Muscle of leg (tissue), 11 donors: Measurements from ENCODE around the gene XCL2. TPM values are rescaled to one million over a fixed set of nuclear protein-coding genes. Genes with fewer than 3 reads are reported as not detected.
"Not testable (repeated sequence)": the region's sequence is repeated elsewhere in the genome, so short reads cannot be mapped to it uniquely, and the experiment has no call there.

Experiments
- DNase-seq: peaks from one replicate; pipeline ENCODE4 v3.0.0; 2013
- H3K27ac ChIP-seq: one replicate; pipeline ENCODE4 v1.5.1; 2013; ENCODE audit warnings: mild to moderate bottlenecking, low read length, control low read depth
- H3K27me3 ChIP-seq: one replicate; pipeline ENCODE4 v1.6.1; 2013; ENCODE audit warnings: low read length; ENCODE audit not compliant: control insufficient read depth, insufficient read depth
- H3K36me3 ChIP-seq: one replicate; pipeline ENCODE4 v1.6.1; 2013; ENCODE audit warnings: low read length; ENCODE audit not compliant: control insufficient read depth, insufficient read depth
- H3K4me1 ChIP-seq: one replicate; pipeline ENCODE4 v1.6.1; 2013; ENCODE audit warnings: low read length; ENCODE audit not compliant: control insufficient read depth, insufficient read depth
- H3K4me3 ChIP-seq: one replicate; pipeline ENCODE4 v1.5.1; 2013; ENCODE audit warnings: low read length, control low read depth
- H3K9me3 ChIP-seq: replicated peaks from 2 replicates; pipeline ENCODE4 v1.6.1; 2013; ENCODE audit warnings: low read depth, low read length; ENCODE audit not compliant: control insufficient read depth
- WGBS: methylation state at CpG from one replicate; pipeline ENCODE4 v1.1.5; 2013; ENCODE audit warnings: missing lambda C conversion rate; ENCODE audit not compliant: insufficient coverage; 5-methylcytosine and 5-hydroxymethylcytosine counted together
- polyA plus RNA-seq, 8 donors: library from polyadenylated mRNA; unstranded; fragments of 120-200 nt; gene quantifications; one replicate each; pipeline versions ENCODE4 v1.2.1 to v1.2.3, GENCODE V29; 2013; ENCODE audit warnings: inconsistent platforms in 1 of 8, low replicate concordance in 1 of 8; ENCODE audit not compliant: insufficient read length in 8 of 8, insufficient read depth in 1 of 8
- total RNA-seq: library from RNA; stranded (reverse); fragments of 120-200 nt; gene quantifications from one replicate; pipeline ENCODE4 v1.2.4, GENCODE V29; 2013

The XCL2 gene
- total and polyA plus RNA-seq, 9 donors: 0.26 to 0.69 (median 0.35) TPM; not detected in 4

DNA sequence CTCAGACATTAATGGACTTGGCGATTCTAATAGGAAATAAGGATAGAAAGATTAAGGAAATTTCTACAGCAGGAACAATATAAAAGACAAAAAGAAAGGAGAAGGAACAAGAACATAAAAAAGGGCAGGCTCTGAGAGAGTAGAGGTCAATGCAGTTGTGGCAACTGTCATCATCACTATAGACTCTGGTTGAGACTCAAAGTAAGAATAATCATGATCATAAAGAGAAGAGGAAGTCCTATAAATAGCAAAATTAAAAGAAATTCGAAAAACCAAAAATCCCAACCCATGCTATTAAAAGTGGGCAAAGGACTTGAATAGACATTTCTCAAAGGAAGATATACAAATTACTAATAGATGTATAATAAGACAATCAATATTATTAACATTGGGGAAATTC lies 18.2 kb upstream of the XCL2 start:
- DNase-seq: no peak
- Histone ChIP-seq H3K9me3 (no peaks in the 10 kb centered on the region), H3K4me1 (no peaks in the 10 kb centered on the region), H3K27me3 (no peaks in the 10 kb centered on the region), H3K4me3 (no peak overlapping the region), H3K36me3 (no peaks in the 10 kb centered on the region), H3K27ac (no peak overlapping the region)
- WGBS: no CpG with 5 or more reads among the region's 2 CpGs

DNA sequence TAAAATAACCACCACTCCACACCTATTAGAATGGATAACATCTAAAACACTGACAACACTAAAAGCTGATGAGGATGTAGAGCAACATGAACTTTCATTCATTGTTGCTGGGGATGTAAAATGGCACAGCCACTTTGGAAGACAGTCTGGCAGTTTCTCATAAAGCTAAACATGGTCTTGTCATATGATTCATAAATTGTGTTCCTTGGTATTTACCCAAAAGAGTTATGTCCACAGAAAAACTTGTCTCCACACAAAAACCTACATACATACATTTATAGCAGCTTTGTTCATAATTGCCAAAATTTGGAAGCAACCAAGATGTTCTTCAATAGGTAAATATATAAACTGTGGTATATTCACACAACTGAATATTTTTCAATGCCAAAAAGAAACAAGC lies 16.6 kb upstream of the XCL2 start:
- Histone ChIP-seq H3K9me3 (no peaks in the 10 kb centered on the region), H3K27ac (no peak overlapping the region), H3K4me3 (no peak overlapping the region), H3K27me3 (no peaks in the 10 kb centered on the region), H3K4me1 (no peaks in the 10 kb centered on the region), H3K36me3 (no peaks in the 10 kb centered on the region)
- DNase-seq: no peak

DNA sequence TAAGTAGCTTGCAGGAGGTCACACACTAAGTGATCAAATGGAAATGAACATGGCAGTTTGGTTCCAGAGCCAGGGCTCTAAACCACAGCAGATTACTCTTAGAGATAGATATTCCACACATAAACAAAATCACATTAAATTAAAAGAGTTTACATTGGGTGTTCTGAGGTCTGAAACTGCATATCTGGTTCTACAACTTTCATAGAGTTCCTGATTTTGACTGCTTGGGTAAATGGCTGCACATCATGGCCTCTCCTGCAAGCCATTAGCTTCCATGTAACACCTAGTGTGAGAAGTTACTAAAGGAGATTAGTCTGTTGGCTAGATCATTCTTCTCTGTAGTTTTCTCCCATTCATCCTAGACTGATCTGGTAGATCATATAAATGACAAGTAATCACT lies 12.8 kb upstream of the XCL2 start:
- H3K4me3 ChIP-seq: no peak overlapping the region
- H3K9me3 ChIP-seq: no peaks in the 10 kb centered on the region
- DNase-seq: no peak
- H3K27ac ChIP-seq: no peak overlapping the region
- H3K36me3 ChIP-seq: no peaks in the 10 kb centered on the region
- no peaks in the 10 kb centered on the region for H3K27me3 ChIP-seq
- H3K4me1 ChIP-seq: no peaks in the 10 kb centered on the region

- Histone ChIP-seq H3K36me3 (no peaks in the 10 kb centered on the region), H3K4me3 (no peak overlapping the region), H3K9me3 (no peaks in the 10 kb centered on the region), H3K27ac (no peak overlapping the region), H3K27me3 (no peaks in the 10 kb centered on the region), H3K4me1 (no peaks in the 10 kb centered on the region)
- WGBS: 50% methylated on average over 1 of the region's 3 CpGs
- no peak for DNase-seq
Measured at GRCh38 chr1:168555508-168556046, 11.8 kb upstream of the XCL2 start.

- H3K9me3 ChIP-seq: no peaks in the 10 kb centered on the region
- no peak overlapping the region for H3K27ac ChIP-seq
- no peaks in the 10 kb centered on the region for H3K36me3 ChIP-seq
- 77% methylated on average over 3 of the region's 5 CpGs for whole genome bisulfite sequencing
- H3K27me3 ChIP-seq: no peaks in the 10 kb centered on the region
- no peak for DNase-seq
- H3K4me3 ChIP-seq: no peak overlapping the region
- H3K4me1 ChIP-seq: no peaks in the 10 kb centered on the region
Measured at GRCh38 chr1:168554603-168555483, 11.0 kb upstream of the XCL2 start.

- Histone ChIP-seq H3K36me3 (no peaks in the 10 kb centered on the region), H3K27me3 (no peaks in the 10 kb centered on the region), H3K4me3 (no peak overlapping the region), H3K4me1 (no peaks in the 10 kb centered on the region), H3K9me3 (no peaks in the 10 kb centered on the region), H3K27ac (no peak overlapping the region)
- WGBS: 61% methylated on average over 2 of the region's 5 CpGs
- DNase-seq: no peak
Measured at GRCh38 chr1:168553680-168554553, 10.1 kb upstream of the XCL2 start.

DNA sequence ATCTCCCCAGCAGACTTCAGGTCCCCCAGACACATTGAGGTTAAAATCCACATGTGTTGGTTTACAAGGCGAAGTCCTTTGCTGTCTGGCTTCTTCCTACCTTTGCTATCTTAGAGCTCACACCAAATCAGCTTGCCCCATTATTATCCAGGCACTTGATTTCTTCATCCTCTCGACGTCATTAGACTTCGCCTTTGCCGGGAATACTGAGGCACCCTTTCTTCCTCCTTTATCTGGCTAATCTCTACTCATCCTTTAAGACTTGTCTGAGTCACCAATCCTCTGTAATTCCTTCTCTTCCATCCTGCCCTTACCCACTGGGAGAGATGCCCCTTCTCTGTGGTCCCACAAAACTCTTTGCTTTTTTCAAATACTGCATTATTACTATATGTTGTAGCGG lies 9.2 kb upstream of the XCL2 start:
- no peak overlapping the region for H3K4me3 ChIP-seq
- DNase-seq: no peak
- no peak overlapping the region for H3K27ac ChIP-seq
- H3K36me3 ChIP-seq: no peaks in the 10 kb centered on the region
- H3K4me1 ChIP-seq: no peaks in the 10 kb centered on the region
- 89% methylated on average over 5 of the region's 6 CpGs for WGBS
- H3K27me3 ChIP-seq: no peaks in the 10 kb centered on the region
- H3K9me3 ChIP-seq: no peaks in the 10 kb centered on the region

DNA sequence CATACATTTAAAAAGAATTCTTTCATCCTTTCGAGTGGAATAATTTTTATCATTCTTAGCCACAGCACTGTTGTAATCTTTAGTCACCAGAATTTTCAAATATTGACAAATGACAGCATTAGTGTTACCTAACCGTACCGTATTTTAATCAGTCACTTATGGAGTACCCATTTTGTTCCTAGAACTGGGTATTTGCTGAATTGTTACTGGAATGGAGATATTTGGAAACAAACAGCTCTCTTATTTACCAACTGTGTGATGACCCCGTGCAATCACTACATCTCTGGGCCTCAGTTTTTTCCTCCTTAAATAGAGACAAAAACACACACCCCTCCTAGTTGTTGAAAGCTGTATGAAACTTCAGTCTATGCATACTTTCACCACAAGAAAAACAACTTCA lies 7.9 kb upstream of the XCL2 start:
- Histone ChIP-seq H3K36me3 (no peaks in the 10 kb centered on the region), H3K27ac (no peak overlapping the region), H3K27me3 (no peaks in the 10 kb centered on the region), H3K4me1 (no peaks in the 10 kb centered on the region), H3K4me3 (no peak overlapping the region), H3K9me3 (no peaks in the 10 kb centered on the region)
- no peak for DNase-seq
- no CpG with 5 or more reads among the region's 4 CpGs for WGBS

- Histone ChIP-seq H3K36me3 (no peaks in the 10 kb centered on the region), H3K27ac (no peak overlapping the region), H3K4me1 (no peaks in the 10 kb centered on the region), H3K27me3 (no peaks in the 10 kb centered on the region), H3K4me3 (no peak overlapping the region), H3K9me3 (no peaks in the 10 kb centered on the region)
- WGBS: 77% methylated on average over 1 of the region's 1 CpG
- no peak for DNase-seq
Measured at GRCh38 chr1:168550971-168551370, 7.2 kb upstream of the XCL2 start.

DNA sequence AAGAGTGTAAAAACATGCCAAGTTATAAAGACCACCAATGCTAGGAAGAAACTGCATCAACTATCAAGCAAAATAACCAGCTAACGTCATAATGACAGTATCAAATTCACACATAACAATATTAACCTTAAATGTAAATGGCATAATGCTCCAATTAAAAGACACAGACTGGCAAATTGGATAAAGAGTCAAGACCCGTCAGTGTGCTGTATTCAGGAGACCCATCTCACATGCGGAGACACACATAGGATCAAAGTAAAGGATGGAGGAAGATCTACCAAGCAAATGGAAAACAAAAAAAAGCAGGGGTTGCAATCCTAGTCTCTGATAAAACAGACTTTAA lies 2.7 kb upstream of the XCL2 start:
- no CpG with 5 or more reads among the region's 3 CpGs for WGBS

More for the DNA sequence above, 2.7 kb upstream of the XCL2 start:
- H3K36me3 ChIP-seq, DNase-seq, H3K27me3 ChIP-seq, H3K27ac ChIP-seq, H3K4me3 ChIP-seq, H3K9me3 ChIP-seq, H3K4me1 ChIP-seq: not testable (repeated sequence)
